Glutamatergic neuron (in vitro differentiated cells): ENCODE results near the gene OR51B4. TPM values are rescaled to one million over a fixed set of nuclear protein-coding genes. Genes with fewer than 3 reads are reported as not detected.
"Not testable (repeated sequence)": the region's sequence is repeated elsewhere in the genome, so short reads cannot be mapped to it uniquely, and the experiment has no call there.

ENCODE experiments used
- DNase-seq: peaks from one replicate; pipeline ENCODE4 v3.0.0; 2022
- H3K27ac Mint-ChIP-seq: one replicate; pipeline ENCODE4 v1.8.0; 2020; ENCODE audit warnings: mild to moderate bottlenecking, mixed read lengths, inconsistent platforms; ENCODE audit not compliant: unreplicated experiment
- H3K27me3 Mint-ChIP-seq: one replicate; pipeline ENCODE4 v1.8.0; 2020; ENCODE audit warnings: mild to moderate bottlenecking, moderate library complexity, mixed read lengths, inconsistent platforms; ENCODE audit not compliant: unreplicated experiment
- H3K36me3 Mint-ChIP-seq: one replicate; pipeline ENCODE4 v1.8.0; 2020; ENCODE audit warnings: mild to moderate bottlenecking, mixed read lengths, inconsistent platforms; ENCODE audit not compliant: unreplicated experiment
- H3K4me1 Mint-ChIP-seq: one replicate; pipeline ENCODE4 v1.8.0; 2020; ENCODE audit warnings: mild to moderate bottlenecking, low read depth, mixed read lengths, inconsistent platforms; ENCODE audit not compliant: unreplicated experiment
- H3K4me3 Mint-ChIP-seq: one replicate; pipeline ENCODE4 v1.8.0; 2020; ENCODE audit warnings: mild to moderate bottlenecking, mixed read lengths, inconsistent platforms; ENCODE audit not compliant: unreplicated experiment
- H3K9me3 Mint-ChIP-seq: one replicate; pipeline ENCODE4 v1.8.0; 2020; ENCODE audit warnings: mild to moderate bottlenecking, moderate library complexity, mixed read lengths, inconsistent platforms; ENCODE audit not compliant: unreplicated experiment
- total RNA-seq: library from RNA; stranded (reverse); fragmentation: NEBNext Ultra II Directional; extraction: Animal tissue kit (Norgen Biotek cat#: 25700); gene quantifications from one replicate; pipeline ENCODE4 v1.2.1, GENCODE V29; 2021; ENCODE audit not compliant: unreplicated experiment
- TF ChIP-seq, protein P1 (sequence below): fragments of 200-600 bp; sonication (generic); IDR thresholded peaks from one replicate; pipeline ENCODE4 v1.5.0; 2021; ENCODE audit not compliant: partially characterized antibody, unreplicated experiment

Gene OR51B4
- total RNA-seq, 1 donor from 2014 or later: not detected

DNA sequence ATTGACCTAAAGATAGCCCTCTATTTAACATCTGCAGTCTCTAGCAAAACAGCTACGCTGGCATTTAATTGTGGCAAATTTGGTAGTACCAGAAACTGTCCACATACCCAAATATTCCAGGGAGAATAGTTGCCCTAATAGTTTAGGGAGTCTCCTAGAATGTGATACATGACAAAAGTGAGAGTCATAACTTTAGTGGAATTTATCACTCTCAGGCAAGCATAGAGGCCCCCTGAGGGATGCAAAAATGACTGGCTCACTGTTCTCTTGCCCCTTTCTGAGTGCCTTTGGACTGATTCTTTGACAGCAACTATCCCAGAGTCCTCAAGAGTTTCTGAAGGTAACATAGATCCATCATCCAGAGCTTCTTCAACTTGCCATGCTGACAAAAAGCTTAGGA, 2.3 kb upstream of the OR51B4 start:
- no peak for DNase-seq
- Mint-ChIP-seq H3K4me1 (no peaks in the 10 kb centered on the region), H3K9me3 (no peaks in the 10 kb centered on the region), H3K36me3 (no peaks in the 10 kb centered on the region), H3K27ac (no peak overlapping the region), H3K27me3 (no peaks in the 10 kb centered on the region), H3K4me3 (no peak overlapping the region)
- TF ChIP-seq, protein P1, sequence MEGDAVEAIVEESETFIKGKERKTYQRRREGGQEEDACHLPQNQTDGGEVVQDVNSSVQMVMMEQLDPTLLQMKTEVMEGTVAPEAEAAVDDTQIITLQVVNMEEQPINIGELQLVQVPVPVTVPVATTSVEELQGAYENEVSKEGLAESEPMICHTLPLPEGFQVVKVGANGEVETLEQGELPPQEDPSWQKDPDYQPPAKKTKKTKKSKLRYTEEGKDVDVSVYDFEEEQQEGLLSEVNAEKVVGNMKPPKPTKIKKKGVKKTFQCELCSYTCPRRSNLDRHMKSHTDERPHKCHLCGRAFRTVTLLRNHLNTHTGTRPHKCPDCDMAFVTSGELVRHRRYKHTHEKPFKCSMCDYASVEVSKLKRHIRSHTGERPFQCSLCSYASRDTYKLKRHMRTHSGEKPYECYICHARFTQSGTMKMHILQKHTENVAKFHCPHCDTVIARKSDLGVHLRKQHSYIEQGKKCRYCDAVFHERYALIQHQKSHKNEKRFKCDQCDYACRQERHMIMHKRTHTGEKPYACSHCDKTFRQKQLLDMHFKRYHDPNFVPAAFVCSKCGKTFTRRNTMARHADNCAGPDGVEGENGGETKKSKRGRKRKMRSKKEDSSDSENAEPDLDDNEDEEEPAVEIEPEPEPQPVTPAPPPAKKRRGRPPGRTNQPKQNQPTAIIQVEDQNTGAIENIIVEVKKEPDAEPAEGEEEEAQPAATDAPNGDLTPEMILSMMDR: no peak

DNA sequence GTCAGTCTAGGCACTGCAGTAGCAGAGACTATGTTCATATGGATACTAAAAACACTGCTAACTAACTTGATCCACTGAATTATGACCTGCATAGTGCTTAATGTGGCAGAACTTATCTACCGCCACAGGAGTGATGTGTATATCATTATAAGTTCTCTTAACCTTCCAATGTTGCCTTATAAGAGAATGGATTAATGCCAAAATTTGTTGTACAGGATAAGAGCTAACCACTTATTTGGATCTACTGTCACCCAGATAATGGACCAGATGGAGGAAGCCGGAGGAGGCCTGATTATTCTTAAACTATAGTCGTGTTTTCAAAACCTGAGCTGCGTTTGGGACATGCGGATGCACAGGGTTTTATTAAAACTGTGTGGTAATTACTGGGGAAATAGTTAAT, 1.9 kb upstream of the OR51B4 start:
- Mint-ChIP-seq H3K9me3 (no peaks in the 10 kb centered on the region), H3K4me3 (no peak overlapping the region), H3K27ac (no peak overlapping the region), H3K27me3 (no peaks in the 10 kb centered on the region), H3K4me1 (no peaks in the 10 kb centered on the region), H3K36me3 (no peaks in the 10 kb centered on the region)
- no peak for DNase-seq
- TF ChIP-seq, protein P1: no peak

GRCh38 chr11:5300251-5300650, 1.5 kb downstream of the OR51B4 start:
- no peak overlapping the region for H3K4me3 Mint-ChIP-seq
- H3K27ac Mint-ChIP-seq: no peak overlapping the region
- no peaks in the 10 kb centered on the region for H3K4me1 Mint-ChIP-seq
- no peaks in the 10 kb centered on the region for H3K36me3 Mint-ChIP-seq
- no peaks in the 10 kb centered on the region for H3K27me3 Mint-ChIP-seq
- TF ChIP-seq, protein P1: no peak
- DNase-seq: no peak
- no peaks in the 10 kb centered on the region for H3K9me3 Mint-ChIP-seq

DNA sequence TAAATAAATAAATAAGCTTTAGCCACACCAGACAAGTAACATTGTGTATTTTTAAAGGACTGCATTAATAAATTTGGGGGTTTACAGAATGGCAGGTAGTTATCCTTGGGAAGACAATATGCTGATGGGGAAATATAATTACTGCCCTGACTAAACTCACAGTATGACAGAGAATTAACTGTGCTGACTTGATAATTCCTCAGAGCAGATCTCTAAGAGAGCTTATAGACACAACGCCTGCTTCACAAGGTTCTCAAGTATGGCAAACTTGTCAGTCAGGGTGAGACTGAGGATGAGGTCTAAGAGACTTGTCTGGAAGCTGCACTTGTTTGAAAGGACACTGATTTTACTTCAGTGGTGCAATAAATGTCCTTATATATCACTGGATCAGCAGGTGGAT, 3.3 kb downstream of the OR51B4 start:
- Mint-ChIP-seq H3K4me1 (no peaks in the 10 kb centered on the region), H3K27me3 (no peaks in the 10 kb centered on the region), H3K4me3 (no peak overlapping the region), H3K9me3 (peaks cover 1% of the 10 kb centered on the region), H3K36me3 (no peaks in the 10 kb centered on the region), H3K27ac (no peak overlapping the region)
- no peak for DNase-seq
- TF ChIP-seq, protein P1: no peak

GRCh38 chr11:5297721-5298323, 3.9 kb downstream of the OR51B4 start:
- Mint-ChIP-seq H3K4me3 (no peak overlapping the region), H3K4me1 (no peaks in the 10 kb centered on the region), H3K36me3 (no peaks in the 10 kb centered on the region), H3K27ac (no peak overlapping the region), H3K27me3 (peaks cover 2% of the 10 kb centered on the region), H3K9me3 (peaks cover 1% of the 10 kb centered on the region)
- TF ChIP-seq, protein P1: no peak
- DNase-seq: no peak

GRCh38 chr11:5294342-5294995, 7.3 kb downstream of the OR51B4 start:
- not testable (repeated sequence) for H3K27me3 Mint-ChIP-seq, DNase-seq, H3K27ac Mint-ChIP-seq, H3K4me3 Mint-ChIP-seq, H3K36me3 Mint-ChIP-seq, H3K4me1 Mint-ChIP-seq, H3K9me3 Mint-ChIP-seq
